Mesothelial cell of epicardium (in vitro differentiated cells): ENCODE measurements around the gene RGS17. TPM values are rescaled to one million over a fixed set of nuclear protein-coding genes. Genes with fewer than 3 reads are reported as not detected.

Source experiments
- DNase-seq, 2 experiments: peaks; one replicate each; pipeline ENCODE4 v3.0.0; 2021; ENCODE audit warnings: low spot score in 2 of 2; ENCODE audit not compliant: unreplicated experiment in 2 of 2
- H3K27ac Mint-ChIP-seq: 2 replicates; pipeline ENCODE4 v1.8.0; 2021; ENCODE audit warnings: mixed read lengths
- H3K27me3 Mint-ChIP-seq: 2 replicates; pipeline ENCODE4 v1.8.0; 2021; ENCODE audit warnings: low read depth, mixed read lengths
- H3K36me3 Mint-ChIP-seq: 2 replicates; pipeline ENCODE4 v1.8.0; 2021; ENCODE audit warnings: mixed read lengths
- H3K4me1 Mint-ChIP-seq: 2 replicates; pipeline ENCODE4 v1.8.0; 2021; ENCODE audit warnings: mixed read lengths
- H3K4me3 Mint-ChIP-seq: 2 replicates; pipeline ENCODE4 v1.8.0; 2021; ENCODE audit warnings: mild to moderate bottlenecking, moderate library complexity, mixed read lengths
- H3K9me3 Mint-ChIP-seq: 2 replicates; pipeline ENCODE4 v1.8.0; 2021; ENCODE audit warnings: mixed read lengths
- total RNA-seq: library from RNA; stranded (reverse); gene quantifications from 3 replicates; pipeline ENCODE4 v1.2.1, GENCODE V29; 2021
- TF ChIP-seq, protein P1 (sequence below): fragments of 200-600 bp; sonication (generic); IDR thresholded peaks from one replicate; pipeline ENCODE4 v1.5.0; 2021; ENCODE audit warnings: antibody characterized with exemption; ENCODE audit not compliant: unreplicated experiment

RGS17 gene
- total RNA-seq, 1 donor from 2014 or later: 1.3 TPM

DNA sequence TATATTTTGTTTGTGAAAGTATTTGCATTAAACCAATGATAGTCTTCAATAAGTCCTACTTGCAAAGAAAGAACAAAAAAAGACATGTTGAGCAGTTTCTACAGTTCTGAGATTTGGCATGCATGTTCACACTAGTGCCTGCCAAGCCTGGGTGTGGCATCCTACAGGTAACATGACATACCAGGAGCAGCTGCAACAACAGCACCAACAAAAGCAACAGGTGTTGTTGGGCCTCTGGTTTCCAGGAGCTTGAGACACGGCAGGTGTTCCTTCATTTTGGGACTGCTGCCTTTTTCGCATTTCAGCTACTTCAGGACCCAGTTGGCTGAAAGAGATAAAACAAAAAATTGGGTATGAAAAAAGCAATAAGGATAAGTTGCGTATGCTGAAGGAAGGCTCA is 87.4 kb downstream of the RGS17 start:
- Mint-ChIP-seq H3K9me3 (peaks cover 11% of the 10 kb centered on the region), H3K4me3 (no peak overlapping the region), H3K4me1 (no peaks in the 10 kb centered on the region), H3K27ac (no peak overlapping the region), H3K36me3 (no peaks in the 10 kb centered on the region), H3K27me3 (no peaks in the 10 kb centered on the region)
- TF ChIP-seq, protein P1, sequence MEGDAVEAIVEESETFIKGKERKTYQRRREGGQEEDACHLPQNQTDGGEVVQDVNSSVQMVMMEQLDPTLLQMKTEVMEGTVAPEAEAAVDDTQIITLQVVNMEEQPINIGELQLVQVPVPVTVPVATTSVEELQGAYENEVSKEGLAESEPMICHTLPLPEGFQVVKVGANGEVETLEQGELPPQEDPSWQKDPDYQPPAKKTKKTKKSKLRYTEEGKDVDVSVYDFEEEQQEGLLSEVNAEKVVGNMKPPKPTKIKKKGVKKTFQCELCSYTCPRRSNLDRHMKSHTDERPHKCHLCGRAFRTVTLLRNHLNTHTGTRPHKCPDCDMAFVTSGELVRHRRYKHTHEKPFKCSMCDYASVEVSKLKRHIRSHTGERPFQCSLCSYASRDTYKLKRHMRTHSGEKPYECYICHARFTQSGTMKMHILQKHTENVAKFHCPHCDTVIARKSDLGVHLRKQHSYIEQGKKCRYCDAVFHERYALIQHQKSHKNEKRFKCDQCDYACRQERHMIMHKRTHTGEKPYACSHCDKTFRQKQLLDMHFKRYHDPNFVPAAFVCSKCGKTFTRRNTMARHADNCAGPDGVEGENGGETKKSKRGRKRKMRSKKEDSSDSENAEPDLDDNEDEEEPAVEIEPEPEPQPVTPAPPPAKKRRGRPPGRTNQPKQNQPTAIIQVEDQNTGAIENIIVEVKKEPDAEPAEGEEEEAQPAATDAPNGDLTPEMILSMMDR: no peak
- DNase-seq: no peak

DNA sequence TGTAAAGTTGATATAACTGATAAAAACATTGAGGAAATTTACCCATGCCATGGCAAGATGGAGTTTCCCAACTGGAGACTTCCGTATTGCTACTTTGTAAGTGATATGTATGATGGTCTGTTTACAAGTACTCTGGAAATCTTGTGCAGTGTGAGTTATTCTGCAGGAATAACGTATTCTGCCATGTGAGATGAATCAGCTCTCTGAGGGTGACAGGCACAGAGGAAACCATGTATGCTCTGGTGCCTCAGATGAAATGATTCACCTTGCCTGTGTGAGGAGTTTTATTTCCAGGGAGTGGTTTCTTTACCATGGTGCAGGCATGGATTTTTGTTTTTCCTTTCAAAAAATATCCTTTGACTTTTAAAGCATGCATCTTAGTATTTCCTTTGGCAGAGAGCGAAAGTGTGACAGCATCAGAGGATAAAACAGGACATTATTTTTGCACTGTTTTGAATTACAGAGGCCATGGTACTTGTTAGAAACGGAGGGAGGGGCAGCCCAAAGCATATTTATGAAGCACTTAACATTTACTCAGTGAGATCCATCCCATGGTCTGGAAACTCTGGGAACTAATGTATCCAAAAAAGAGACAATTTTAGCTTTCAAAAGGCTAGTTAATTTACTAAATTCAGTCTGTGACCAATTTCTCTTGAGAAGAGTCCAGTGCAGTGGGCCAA is 92.6 kb downstream of the RGS17 start:
- Mint-ChIP-seq H3K4me1 (no peaks in the 10 kb centered on the region), H3K36me3 (no peaks in the 10 kb centered on the region), H3K27ac (no peak overlapping the region), H3K4me3 (no peak overlapping the region), H3K27me3 (no peaks in the 10 kb centered on the region), H3K9me3 (no peaks in the 10 kb centered on the region)
- TF ChIP-seq, protein P1: no peak
- DNase-seq: no peak

DNA sequence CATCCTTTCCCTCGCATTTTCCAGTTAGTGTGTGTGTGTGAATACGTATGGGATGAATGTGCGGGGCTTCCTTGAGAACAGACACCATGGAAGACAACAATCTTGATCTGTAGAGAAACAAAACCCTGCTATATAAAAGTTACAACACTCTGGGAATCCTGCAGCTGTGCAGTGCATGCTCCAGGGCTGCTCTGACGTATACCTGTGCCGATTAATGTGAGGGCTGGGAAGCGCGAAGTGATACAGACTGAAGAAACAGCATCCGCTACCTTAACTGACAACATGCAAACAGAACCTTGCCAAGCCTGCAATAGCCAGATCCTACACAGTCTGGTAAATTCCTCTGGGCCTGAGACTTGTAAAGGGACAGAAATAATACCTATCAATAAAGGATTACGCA is 96.9 kb downstream of the RGS17 start:
- Mint-ChIP-seq H3K4me1 (no peaks in the 10 kb centered on the region), H3K4me3 (no peak overlapping the region), H3K9me3 (no peaks in the 10 kb centered on the region), H3K27me3 (no peaks in the 10 kb centered on the region), H3K36me3 (no peaks in the 10 kb centered on the region), H3K27ac (no peak overlapping the region)
- DNase-seq: no peak
- TF ChIP-seq, protein P1: no peak

DNA sequence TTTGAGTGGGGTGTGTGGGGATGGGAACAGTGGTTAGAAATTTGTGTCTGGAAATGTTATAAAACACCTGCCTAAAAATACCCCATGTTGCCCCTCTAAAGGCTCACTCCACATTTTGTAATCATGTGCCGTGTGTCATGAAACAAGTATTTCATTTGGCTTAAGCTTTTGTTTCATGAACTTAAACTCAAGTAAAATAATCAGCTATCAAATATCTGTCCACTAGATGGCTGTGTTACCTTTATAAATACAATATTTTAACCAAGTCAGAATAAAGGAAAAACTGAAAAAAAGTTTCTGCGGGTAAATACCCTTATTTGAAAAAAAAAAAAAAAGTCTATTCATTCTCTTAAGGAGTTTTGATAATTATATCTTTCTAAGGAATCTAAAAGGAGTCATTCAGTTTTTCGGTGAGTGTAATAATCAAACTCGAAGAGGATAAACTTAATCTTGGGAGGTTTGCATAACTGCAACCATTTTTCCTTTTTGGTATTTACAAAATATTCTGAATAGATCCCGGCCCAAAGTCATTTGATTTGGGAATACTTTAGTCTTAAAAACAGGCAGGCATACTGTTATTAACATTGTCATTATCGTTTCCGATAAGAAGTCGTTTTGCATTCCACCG is 98.7 kb downstream of the RGS17 start:
- DNase-seq: no peak
- H3K4me3 Mint-ChIP-seq: no peak overlapping the region
- H3K4me1 Mint-ChIP-seq: no peaks in the 10 kb centered on the region
- H3K36me3 Mint-ChIP-seq: no peaks in the 10 kb centered on the region
- peaks cover 1% of the 10 kb centered on the region for H3K27me3 Mint-ChIP-seq
- no peaks in the 10 kb centered on the region for H3K9me3 Mint-ChIP-seq
- H3K27ac Mint-ChIP-seq: no peak overlapping the region
- TF ChIP-seq, protein P1: peak; percentile 50

DNA sequence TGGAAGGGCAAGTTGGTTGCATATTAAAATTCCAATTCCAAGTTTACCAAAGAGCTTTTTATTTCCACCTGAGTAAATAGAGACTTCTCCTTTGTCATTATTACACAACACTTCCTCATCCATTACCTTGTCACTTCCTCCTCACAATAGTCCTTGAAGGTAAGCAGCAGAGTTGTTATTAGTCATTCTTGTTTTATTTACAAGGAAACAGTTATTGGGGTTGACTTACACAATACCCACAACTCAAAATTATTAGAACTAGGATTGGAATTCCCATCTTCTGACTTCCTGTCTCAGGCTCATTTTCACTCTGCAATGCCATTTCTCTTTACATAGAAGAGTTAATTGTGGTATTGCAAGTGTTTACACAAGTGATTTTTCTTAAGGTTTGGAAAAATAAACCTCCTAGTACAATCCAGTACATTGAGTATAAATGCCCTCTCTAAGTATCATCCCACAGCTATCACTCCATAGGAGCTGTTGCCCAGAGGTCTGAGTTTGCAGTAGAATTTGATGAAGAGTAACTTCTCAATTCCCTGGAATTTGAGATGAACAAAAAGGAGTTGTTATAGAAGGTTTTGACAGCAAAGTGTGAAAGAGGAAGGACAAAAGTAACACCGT is 99.6 kb downstream of the RGS17 start:
- no peak overlapping the region for H3K27ac Mint-ChIP-seq
- TF ChIP-seq, protein P1: no peak
- H3K27me3 Mint-ChIP-seq: peaks cover 1% of the 10 kb centered on the region
- no peak for DNase-seq
- no peaks in the 10 kb centered on the region for H3K9me3 Mint-ChIP-seq
- H3K4me3 Mint-ChIP-seq: no peak overlapping the region
- no peaks in the 10 kb centered on the region for H3K4me1 Mint-ChIP-seq
- no peaks in the 10 kb centered on the region for H3K36me3 Mint-ChIP-seq
